ENCODE measurements around the gene SLC25A46.

SLC25A46 gene

DNA sequence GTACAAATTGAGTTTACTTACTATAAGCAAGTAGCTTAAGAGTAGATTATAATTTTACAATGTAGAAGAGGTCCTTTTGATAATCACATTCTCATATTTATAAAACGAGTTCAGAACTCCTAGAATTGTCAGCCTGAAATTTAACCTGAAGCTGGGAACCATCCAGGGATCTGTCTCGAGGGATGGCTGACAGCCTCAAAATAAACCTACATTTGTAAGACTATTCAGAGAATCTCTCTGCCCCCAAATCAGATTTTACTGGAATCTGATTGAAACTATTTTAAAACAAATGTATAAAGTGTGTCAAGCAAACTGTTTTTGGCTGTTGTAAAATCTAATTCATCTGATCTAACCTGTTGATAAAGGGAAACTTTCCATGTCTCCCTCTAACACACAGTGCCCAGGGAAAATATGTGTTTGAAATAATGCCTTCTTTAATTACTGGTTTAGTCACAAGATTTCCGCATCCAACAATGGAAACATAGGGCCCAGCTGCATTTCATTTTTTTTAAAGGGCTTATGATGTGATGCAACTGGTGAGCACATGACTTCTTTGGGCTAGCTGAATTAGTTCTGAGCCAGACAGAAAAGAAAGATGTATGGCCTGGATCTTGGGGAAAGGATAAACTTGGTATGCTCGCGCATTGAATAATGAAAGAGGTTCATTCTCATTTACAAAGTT lies 30.3 kb downstream of the SLC25A46 start:
- Histone ChIP-seq H2AFZ (ENCODE audit: low read depth, low read length) (no peak overlapping the region), H4K91ac (ENCODE audit: low read length) (no peak overlapping the region), H3K4ac (ENCODE audit: low read depth in 1 of 2, low read length in 2 of 2) (no peak overlapping the region), H2AK5ac (ENCODE audit: low read length, severe bottlenecking) (no peak overlapping the region), H3K79me1 (replicated peaks; ENCODE audit: low read length, poor library complexity, severe bottlenecking) (no peaks in the 10 kb centered on the region), H3K27ac (ENCODE audit: low read length, poor library complexity, severe bottlenecking) (no peak overlapping the region), H3K23ac (ENCODE audit: low read length in 2 of 2) (no peak overlapping the region), H3K18ac (ENCODE audit: low read depth in 1 of 2, low read length in 2 of 2) (no peak overlapping the region), H2BK12ac (ENCODE audit: low read length in 2 of 2) (no peak overlapping the region), H3K14ac (ENCODE audit: low read length in 2 of 2) (no peak overlapping the region), H3K4me3 (ENCODE audit: insufficient read depth in 1 of 2, low read depth in 1 of 2, low read length in 2 of 2) (peak overlapping the region in 1 of 2 experiments; percentile 27), H3K36me3 (ENCODE audit: control insufficient read depth in 1 of 2, insufficient read depth in 2 of 2, low read depth in 1 of 2, low read length in 2 of 2) (no peaks in the 10 kb centered on the region), H3K9ac (ENCODE audit: low read length) (peak overlapping the region; percentile 88), H4K8ac (ENCODE audit: low read length) (no peak overlapping the region), H2BK120ac (ENCODE audit: low read depth, low read length) (no peak overlapping the region), H2BK15ac (ENCODE audit: low read depth, poor library complexity, severe bottlenecking) (no peak overlapping the region), H3K27me3 (ENCODE audit: control insufficient read depth in 1 of 2, insufficient read depth in 1 of 2, low read length in 2 of 2) (no peaks in the 10 kb centered on the region), H3K4me1 (ENCODE audit: control insufficient read depth, insufficient read depth, low read depth, low read length) (no peaks in the 10 kb centered on the region), H2BK5ac (ENCODE audit: low read depth, low read length, poor library complexity, severe bottlenecking) (no peak overlapping the region), H3K4me2 (ENCODE audit: low read length, poor library complexity, severe bottlenecking) (no peak overlapping the region), H3K9me3 (ENCODE audit: control insufficient read depth, low read length) (no peaks in the 10 kb centered on the region)
- 68% methylated on average over 3 of the region's 5 CpGs for WGBS
- peak; percentile 63 for DNase-seq

DNA sequence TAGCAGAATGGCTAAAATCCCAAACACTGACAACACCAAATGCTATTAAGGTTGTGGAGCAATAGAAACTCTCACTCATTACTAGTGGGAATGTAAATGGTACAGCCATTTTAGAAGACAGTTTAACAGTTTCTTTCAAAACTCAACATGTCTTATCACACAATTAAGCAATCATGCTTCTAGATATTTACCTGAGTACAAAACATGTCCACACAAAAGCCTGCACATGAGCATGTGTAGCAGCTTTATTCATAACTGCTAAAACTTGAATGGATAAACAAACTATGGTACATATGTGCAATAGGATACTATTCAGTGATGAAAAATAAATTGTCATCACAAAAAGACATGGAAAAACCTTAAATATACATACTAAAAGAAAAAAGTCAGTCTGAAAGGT lies 31.5 kb downstream of the SLC25A46 start:
- no peak overlapping the region for H3K14ac ChIP-seq (ENCODE audit: low read length in 2 of 2)
- H3K18ac ChIP-seq (ENCODE audit: low read depth in 1 of 2, low read length in 2 of 2) = no peak overlapping the region
- no peak overlapping the region for H3K4ac ChIP-seq (ENCODE audit: low read depth in 1 of 2, low read length in 2 of 2)
- H2BK5ac ChIP-seq (ENCODE audit: low read depth, low read length, poor library complexity, severe bottlenecking) = no peak overlapping the region
- H2BK12ac ChIP-seq (ENCODE audit: low read length in 2 of 2) = no peak overlapping the region
- no peak overlapping the region for H4K91ac ChIP-seq (ENCODE audit: low read length)
- H3K79me1 ChIP-seq (replicated peaks; ENCODE audit: low read length, poor library complexity, severe bottlenecking) = no peaks in the 10 kb centered on the region
- H3K27ac ChIP-seq (ENCODE audit: low read length, poor library complexity, severe bottlenecking) = no peak overlapping the region
- H3K23ac ChIP-seq (ENCODE audit: low read length in 2 of 2) = no peak overlapping the region
- DNase-seq = no peak
- H3K4me2 ChIP-seq (ENCODE audit: low read length, poor library complexity, severe bottlenecking) = no peak overlapping the region
- H3K4me1 ChIP-seq (ENCODE audit: control insufficient read depth, insufficient read depth, low read depth, low read length) = no peaks in the 10 kb centered on the region
- H3K9ac ChIP-seq (ENCODE audit: low read length) = no peak overlapping the region
- H2BK15ac ChIP-seq (ENCODE audit: low read depth, poor library complexity, severe bottlenecking) = no peak overlapping the region
- H2AK5ac ChIP-seq (ENCODE audit: low read length, severe bottlenecking) = no peak overlapping the region
- no peak overlapping the region for H4K8ac ChIP-seq (ENCODE audit: low read length)
- H3K27me3 ChIP-seq (ENCODE audit: control insufficient read depth in 1 of 2, insufficient read depth in 1 of 2, low read length in 2 of 2) = no peaks in the 10 kb centered on the region
- no peaks in the 10 kb centered on the region for H3K36me3 ChIP-seq (ENCODE audit: control insufficient read depth in 1 of 2, insufficient read depth in 2 of 2, low read depth in 1 of 2, low read length in 2 of 2)
- H3K9me3 ChIP-seq (ENCODE audit: control insufficient read depth, low read length) = no peaks in the 10 kb centered on the region
- H2BK120ac ChIP-seq (ENCODE audit: low read depth, low read length) = no peak overlapping the region
- H3K4me3 ChIP-seq (ENCODE audit: insufficient read depth in 1 of 2, low read depth in 1 of 2, low read length in 2 of 2) = no peak overlapping the region
- H2AFZ ChIP-seq (ENCODE audit: low read depth, low read length) = no peak overlapping the region

DNA sequence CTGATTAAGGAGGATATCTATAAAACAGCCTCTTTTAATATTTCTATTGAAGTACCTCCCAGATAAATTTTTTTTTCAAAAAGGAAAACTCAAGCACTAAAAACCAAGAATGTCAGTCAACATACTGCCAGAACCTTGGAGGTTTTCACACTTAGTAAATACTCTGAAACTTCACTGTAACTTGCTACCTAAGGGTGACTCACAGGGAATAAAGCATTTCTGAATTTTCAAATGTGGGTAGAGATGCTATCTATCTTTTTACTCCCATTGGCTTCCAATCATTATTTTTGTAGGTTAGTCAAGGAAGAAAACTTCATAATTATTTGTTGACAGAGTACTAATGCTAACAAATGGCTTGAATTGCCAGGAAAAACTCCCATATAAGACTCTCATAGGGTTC lies 46.1 kb downstream of the SLC25A46 start:
- H3K4me2 ChIP-seq (ENCODE audit: low read length, poor library complexity, severe bottlenecking) = no peak overlapping the region
- no peak overlapping the region for H2BK120ac ChIP-seq (ENCODE audit: low read depth, low read length)
- DNase-seq = no peak
- no peak overlapping the region for H2AFZ ChIP-seq (ENCODE audit: low read depth, low read length)
- no peaks in the 10 kb centered on the region for H3K9me3 ChIP-seq (ENCODE audit: control insufficient read depth, low read length)
- H2BK5ac ChIP-seq (ENCODE audit: low read depth, low read length, poor library complexity, severe bottlenecking) = no peak overlapping the region
- no peak overlapping the region for H2BK12ac ChIP-seq (ENCODE audit: low read length in 2 of 2)
- peak overlapping the region; percentile 35 for H3K9ac ChIP-seq (ENCODE audit: low read length)
- H2AK5ac ChIP-seq (ENCODE audit: low read length, severe bottlenecking) = no peak overlapping the region
- H3K14ac ChIP-seq (ENCODE audit: low read length in 2 of 2) = no peak overlapping the region
- no peak overlapping the region for H3K18ac ChIP-seq (ENCODE audit: low read depth in 1 of 2, low read length in 2 of 2)
- no peak overlapping the region for H4K91ac ChIP-seq (ENCODE audit: low read length)
- H3K36me3 ChIP-seq (ENCODE audit: control insufficient read depth in 1 of 2, insufficient read depth in 2 of 2, low read depth in 1 of 2, low read length in 2 of 2) = no peaks in the 10 kb centered on the region
- no peak overlapping the region for H4K8ac ChIP-seq (ENCODE audit: low read length)
- H3K4ac ChIP-seq (ENCODE audit: low read depth in 1 of 2, low read length in 2 of 2) = no peak overlapping the region
- no peaks in the 10 kb centered on the region for H3K4me1 ChIP-seq (ENCODE audit: control insufficient read depth, insufficient read depth, low read depth, low read length)
- no peaks in the 10 kb centered on the region for H3K79me1 ChIP-seq (replicated peaks; ENCODE audit: low read length, poor library complexity, severe bottlenecking)
- H3K23ac ChIP-seq (ENCODE audit: low read length in 2 of 2) = no peak overlapping the region
- no peaks in the 10 kb centered on the region for H3K27me3 ChIP-seq (ENCODE audit: control insufficient read depth in 1 of 2, insufficient read depth in 1 of 2, low read length in 2 of 2)
- no peak overlapping the region for H3K4me3 ChIP-seq (ENCODE audit: insufficient read depth in 1 of 2, low read depth in 1 of 2, low read length in 2 of 2)
- no peak overlapping the region for H3K27ac ChIP-seq (ENCODE audit: low read length, poor library complexity, severe bottlenecking)
- no peak overlapping the region for H2BK15ac ChIP-seq (ENCODE audit: low read depth, poor library complexity, severe bottlenecking)

GRCh38 chr5:110785356-110785755 lies 46.5 kb downstream of the SLC25A46 start:
- Histone ChIP-seq H3K14ac (ENCODE audit: low read length in 2 of 2) (no peak overlapping the region), H2AK5ac (ENCODE audit: low read length, severe bottlenecking) (no peak overlapping the region), H2AFZ (ENCODE audit: low read depth, low read length) (no peak overlapping the region), H3K9ac (ENCODE audit: low read length) (no peak overlapping the region), H2BK120ac (ENCODE audit: low read depth, low read length) (no peak overlapping the region), H4K91ac (ENCODE audit: low read length) (no peak overlapping the region), H3K27me3 (ENCODE audit: control insufficient read depth in 1 of 2, insufficient read depth in 1 of 2, low read length in 2 of 2) (no peaks in the 10 kb centered on the region), H3K79me1 (replicated peaks; ENCODE audit: low read length, poor library complexity, severe bottlenecking) (no peaks in the 10 kb centered on the region), H3K4me1 (ENCODE audit: control insufficient read depth, insufficient read depth, low read depth, low read length) (no peaks in the 10 kb centered on the region), H4K8ac (ENCODE audit: low read length) (no peak overlapping the region), H3K4me3 (ENCODE audit: insufficient read depth in 1 of 2, low read depth in 1 of 2, low read length in 2 of 2) (no peak overlapping the region), H3K23ac (ENCODE audit: low read length in 2 of 2) (no peak overlapping the region), H3K27ac (ENCODE audit: low read length, poor library complexity, severe bottlenecking) (no peak overlapping the region), H3K18ac (ENCODE audit: low read depth in 1 of 2, low read length in 2 of 2) (no peak overlapping the region), H3K36me3 (ENCODE audit: control insufficient read depth in 1 of 2, insufficient read depth in 2 of 2, low read depth in 1 of 2, low read length in 2 of 2) (no peaks in the 10 kb centered on the region), H3K4me2 (ENCODE audit: low read length, poor library complexity, severe bottlenecking) (no peak overlapping the region), H3K9me3 (ENCODE audit: control insufficient read depth, low read length) (no peaks in the 10 kb centered on the region), H2BK15ac (ENCODE audit: low read depth, poor library complexity, severe bottlenecking) (no peak overlapping the region), H3K4ac (ENCODE audit: low read depth in 1 of 2, low read length in 2 of 2) (no peak overlapping the region), H2BK12ac (ENCODE audit: low read length in 2 of 2) (no peak overlapping the region), H2BK5ac (ENCODE audit: low read depth, low read length, poor library complexity, severe bottlenecking) (no peak overlapping the region)
- WGBS = 90% methylated on average over 1 of the region's 1 CpG
- no peak for DNase-seq

All from mesenchymal stem cell (in vitro differentiated cells and primary cell).